ENCODE results near the gene PTBP3.

Gene PTBP3

DNA sequence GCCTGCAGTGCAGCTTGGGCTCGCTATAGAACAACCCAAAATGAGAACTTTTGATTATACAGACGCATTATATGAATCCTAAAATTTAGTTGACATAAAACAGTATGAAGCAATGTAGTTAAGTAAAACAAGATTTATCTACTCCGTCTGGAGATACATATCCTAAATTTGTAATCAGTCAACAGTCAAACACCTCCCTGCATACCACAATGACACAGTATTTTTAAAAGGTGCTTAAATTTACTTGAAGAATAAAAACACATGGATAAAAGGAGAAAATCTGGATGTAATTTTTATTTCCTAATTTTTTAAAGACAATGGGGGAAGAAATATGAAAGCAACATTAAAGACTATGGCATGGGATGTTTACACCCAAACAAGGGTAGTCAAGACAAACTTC is 70.8 kb downstream of the PTBP3 start:
- no peak for DNase-seq

GRCh38 chr9:112261133-112261532 is 72.3 kb downstream of the PTBP3 start:
- no peak for DNase-seq

DNA sequence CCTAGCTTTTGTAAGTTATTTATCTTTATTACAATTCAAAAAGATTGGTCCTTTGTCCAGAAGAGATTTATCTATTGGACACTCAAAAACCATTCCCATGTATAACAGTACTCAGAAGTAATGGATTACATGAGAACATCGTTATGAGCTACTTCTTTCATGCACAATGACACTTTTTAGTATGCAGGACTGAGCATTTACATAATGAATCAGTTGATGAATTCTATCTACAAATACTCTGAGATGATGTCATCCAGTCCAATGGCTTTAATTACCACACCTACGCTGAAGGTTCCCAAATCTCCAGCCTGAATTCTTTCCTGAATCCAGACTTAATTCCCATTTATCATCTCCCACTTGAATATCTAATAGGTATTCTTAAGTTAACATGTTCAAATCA is 75.3 kb downstream of the PTBP3 start:
- no peak for DNase-seq

GRCh38 chr9:112252194-112252593 is 81.2 kb downstream of the PTBP3 start:
- no peak for DNase-seq

DNA sequence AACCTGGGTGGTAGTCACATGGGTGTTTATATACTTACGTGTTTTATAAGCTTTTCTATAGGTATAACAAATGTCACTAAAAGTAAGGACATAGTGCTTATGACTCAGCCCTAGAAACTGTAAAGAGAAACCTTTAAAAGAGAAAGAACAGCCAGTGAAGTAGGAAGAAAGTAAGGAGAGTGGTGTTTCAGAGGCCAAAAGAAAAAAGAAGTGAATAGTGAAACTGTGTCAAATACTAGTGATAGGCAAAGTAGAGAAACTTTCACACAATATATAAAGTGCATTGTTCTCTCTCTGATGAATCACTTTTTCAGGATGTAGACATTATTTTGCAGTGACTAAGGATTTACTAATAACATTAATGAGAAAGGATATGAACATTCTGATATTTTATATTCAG is 84.1 kb downstream of the PTBP3 start:
- DNase-seq: no peak

GRCh38 chr9:112248722-112249121 is 84.7 kb downstream of the PTBP3 start:
- DNase-seq: no peak

- no peak for DNase-seq
These were observed 86.3 kb downstream of the PTBP3 start for GRCh38 chr9:112247090-112247489.

DNA sequence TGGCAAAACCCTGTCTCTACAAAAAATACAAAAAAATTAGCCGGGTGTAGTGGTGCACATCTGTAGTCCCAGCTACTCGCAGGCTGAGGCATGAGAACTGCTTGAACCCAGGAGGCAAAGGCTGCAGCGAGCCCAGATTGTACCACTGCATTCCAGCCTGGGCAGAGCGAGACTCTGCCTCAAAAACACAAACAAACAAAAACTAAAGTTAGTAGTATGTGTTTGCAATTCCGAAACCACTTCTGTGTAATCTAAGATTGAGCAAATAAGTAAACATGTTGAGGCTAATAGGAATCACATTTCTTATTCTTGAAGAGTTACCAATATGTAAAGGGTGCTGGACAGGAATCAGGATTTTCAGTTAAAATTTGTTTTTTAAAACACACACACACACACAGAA is 88.3 kb downstream of the PTBP3 start:
- no peak for DNase-seq

DNA sequence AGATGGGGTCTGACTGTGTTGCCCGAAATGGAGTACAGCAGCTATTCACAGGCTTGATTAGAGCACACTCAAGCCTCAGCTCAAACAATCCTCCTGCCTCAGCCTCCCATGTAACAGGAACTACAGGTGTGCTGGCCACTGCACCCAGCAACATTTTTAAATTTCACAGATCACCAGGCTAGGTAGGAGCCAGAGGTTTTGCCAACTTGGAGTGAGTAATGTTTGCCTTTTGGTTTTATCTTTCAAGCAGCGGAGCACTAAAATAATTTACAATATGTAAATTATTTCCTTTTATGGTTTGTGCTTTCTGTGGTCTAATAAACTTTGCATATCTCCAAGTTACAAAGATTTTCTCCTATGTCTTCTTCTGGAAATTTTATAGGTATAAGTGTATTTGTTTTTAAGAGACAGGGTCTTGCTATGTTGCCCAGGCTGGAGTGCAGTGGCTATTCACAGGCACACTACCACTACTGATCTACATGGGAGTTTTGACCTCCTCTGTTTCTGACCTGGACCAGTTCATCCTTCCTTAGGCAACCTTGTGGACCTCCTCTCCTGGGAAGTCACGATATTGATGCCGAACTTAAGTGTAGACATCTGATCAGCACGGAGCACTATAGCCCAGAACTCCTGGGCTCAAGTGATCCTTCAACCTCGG is 91.1 kb downstream of the PTBP3 start:
- no peak for DNase-seq

- DNase-seq: no peak
These were observed 91.9 kb downstream of the PTBP3 start for GRCh38 chr9:112241491-112241890.

DNA sequence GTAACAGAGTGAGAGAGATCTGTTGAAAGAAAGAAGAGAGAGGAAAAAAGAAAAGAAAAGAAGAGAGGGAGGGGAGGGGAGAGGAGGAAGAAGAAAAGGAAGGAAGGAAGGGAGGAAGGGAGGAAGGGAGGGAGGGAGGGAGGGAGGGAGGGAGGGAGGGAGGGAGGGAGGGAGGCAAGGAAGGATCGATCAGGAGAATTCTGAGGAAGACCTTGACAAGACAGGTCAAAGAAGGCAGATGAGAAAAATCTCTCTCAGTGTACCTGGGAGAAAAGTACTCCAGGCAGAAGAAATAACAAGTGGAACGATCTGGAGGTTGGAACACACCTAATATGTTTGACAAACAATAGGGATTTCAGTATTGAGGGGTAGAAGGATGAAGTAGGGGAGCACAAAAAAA is 93.7 kb downstream of the PTBP3 start:
- no peak for DNase-seq

- no peak for DNase-seq
These were observed 94.1 kb downstream of the PTBP3 start for GRCh38 chr9:112239284-112239683.

GRCh38 chr9:112234779-112235178 is 98.6 kb downstream of the PTBP3 start:
- DNase-seq: no peak

- no peak for DNase-seq
These were observed 99.7 kb downstream of the PTBP3 start for GRCh38 chr9:112233769-112234168.

DNA sequence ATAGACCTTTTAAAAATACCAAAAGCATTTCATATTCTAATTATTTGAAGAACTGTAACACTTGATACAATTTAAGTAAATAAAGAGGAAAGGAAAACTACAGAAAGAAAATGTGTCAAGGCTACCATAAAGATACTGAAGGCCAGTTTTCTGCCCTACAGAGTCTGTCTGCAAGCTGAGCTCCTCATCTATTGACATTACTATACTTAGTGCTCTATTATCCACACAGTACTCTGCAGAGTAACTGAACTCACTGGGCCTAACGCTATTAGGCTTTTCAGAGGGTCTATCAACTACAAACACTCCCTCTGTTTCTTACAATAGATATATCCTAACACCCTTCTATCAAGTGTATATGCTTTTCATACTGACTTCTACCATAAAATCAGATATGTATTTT is 101.2 kb downstream of the PTBP3 start:
- DNase-seq: no peak

DNA sequence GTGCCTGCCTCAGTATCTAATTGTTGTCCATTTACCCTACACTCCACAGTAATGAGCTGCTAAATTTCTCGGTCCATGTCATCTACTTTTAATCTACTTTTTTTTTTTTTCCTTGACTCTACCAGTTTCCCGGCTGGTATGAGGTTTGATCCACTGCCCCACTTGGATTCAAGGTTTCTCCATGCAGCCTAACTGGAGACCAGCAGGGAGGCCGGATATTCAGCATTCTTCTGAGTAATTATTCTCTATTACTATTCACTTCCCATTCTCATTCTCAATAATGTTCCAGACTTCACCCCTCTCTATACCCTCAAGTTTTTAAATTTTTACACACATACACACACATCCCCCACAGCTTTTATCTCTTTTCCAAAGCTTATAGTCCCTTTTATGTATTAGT is 107.3 kb downstream of the PTBP3 start:
- DNase-seq: no peak

- no peak for DNase-seq
These were observed 108.8 kb downstream of the PTBP3 start for GRCh38 chr9:112224401-112225289.

DNA sequence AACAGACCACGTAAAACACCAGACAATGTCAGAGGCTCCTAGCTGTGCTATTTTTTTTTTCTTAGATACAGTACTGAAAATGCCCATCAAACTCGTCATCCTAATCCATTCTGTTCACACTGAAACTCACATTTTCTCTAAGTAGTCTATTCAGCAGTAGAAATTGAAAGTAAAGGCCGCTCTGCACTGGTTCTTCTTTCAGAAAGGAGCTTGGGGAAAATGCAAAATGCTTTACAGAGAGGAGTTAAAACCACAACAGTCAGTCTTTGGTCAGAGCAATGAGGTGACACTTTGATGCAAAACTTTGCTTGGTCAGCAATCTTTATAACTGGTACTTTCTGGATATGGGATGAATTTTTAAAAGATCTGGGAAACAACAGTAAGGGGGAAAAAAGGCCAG is 114.5 kb downstream of the PTBP3 start:
- peak; percentile 17 for DNase-seq

- no peak for DNase-seq
These were observed 120.5 kb downstream of the PTBP3 start for GRCh38 chr9:112212926-112213325.

DNA sequence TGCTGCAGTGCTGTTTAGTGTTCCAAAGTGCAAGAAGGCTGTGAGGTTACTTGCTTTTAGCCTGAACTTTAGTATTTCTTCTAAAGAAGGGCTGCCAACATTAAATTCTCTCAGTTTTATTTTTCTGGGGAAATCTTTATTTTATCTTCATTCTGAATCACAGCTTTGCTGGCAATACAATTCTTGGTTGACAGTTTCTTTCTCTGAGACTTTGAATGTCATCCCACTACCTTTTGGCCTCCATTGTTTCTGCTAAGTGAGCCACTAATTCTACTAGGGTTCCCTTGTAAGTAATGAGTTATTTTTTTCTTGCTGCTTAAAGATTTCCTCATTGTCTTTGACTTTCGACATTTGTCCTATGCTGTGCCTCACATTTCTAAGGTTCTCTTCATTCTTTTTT is 126.0 kb downstream of the PTBP3 start:
- no peak for DNase-seq

DNA sequence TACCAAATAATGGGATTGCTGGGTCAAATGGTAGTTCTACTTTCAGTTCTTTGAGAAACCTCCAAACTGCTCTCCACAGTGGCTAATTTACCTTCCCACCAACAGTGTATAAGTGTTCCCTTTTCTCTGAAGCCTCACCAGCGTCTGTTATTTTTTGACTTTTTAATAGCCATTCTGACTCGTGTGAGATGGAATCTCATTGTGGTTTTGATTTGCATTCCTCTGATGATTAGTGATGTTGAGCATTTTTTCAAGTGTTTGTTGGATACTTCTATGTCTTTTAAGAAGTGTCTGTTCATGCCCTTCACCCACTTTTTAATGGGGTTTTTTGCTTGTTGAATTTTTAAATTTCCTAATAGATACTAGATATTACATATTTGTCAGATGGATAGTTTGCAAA is 129.9 kb downstream of the PTBP3 start:
- DNase-seq: no peak

DNA sequence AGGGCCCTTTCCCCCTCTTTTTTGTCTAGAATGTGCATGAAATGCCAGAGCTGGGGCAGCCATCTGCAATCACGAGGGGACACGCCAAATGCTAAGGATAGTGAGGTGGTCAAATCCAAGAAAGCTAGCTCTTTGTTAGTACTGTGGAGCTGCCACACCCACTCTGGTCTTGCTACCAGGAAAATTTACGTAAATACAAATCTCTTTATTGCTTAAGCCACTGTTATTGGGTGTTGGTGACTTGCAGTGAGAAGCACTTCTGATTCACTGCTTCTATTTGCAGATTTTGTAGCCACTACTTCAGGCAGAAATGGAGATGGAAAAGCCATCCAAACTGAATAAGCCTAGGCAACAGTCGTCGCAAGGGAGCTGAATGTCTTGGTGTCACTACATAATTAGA is 132.7 kb downstream of the PTBP3 start:
- no peak for DNase-seq

DNA sequence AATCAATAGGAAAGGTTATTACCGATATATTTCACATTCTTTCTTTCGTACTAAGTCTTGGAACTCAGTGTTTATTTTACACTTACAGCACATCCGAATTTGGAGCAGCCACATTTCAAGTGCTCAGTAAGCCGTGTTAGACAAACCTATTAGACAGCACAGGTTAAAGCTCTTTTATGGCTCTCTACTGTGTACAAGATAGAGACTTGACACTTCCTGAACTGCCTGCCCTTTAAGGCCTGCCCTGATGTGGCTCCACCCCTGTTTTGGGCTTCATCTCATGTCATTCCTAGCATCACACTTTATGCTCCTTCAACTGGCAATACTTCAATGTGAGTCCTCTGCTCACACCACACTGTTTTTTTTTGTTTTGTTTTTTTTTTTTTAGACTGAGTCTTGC is 134.8 kb downstream of the PTBP3 start:
- no peak for DNase-seq

GRCh38 chr9:112194969-112195431 is 138.4 kb downstream of the PTBP3 start:
- DNase-seq: no peak
